ENCODE results near the gene GPR31. TPM values are rescaled to one million over a fixed set of nuclear protein-coding genes. Genes with fewer than 3 reads are reported as not detected.
"Not testable (repeated sequence)": the region's sequence is repeated elsewhere in the genome, so short reads cannot be mapped to it uniquely, and the experiment has no call there.

Gene GPR31
- polyA plus RNA-seq (2013, experiment 1 of 2; ENCODE audit: insufficient read length): not detected
- polyA plus RNA-seq (2013, experiment 2 of 2; ENCODE audit: insufficient read length): not detected

GRCh38 chr6:167157863-167158262 lies at the start of gene GPR31:
TSS of gene GPR31 (minus strand) at chr6:167157980. CDS start at chr6:167157831, 149 bp downstream.
- no peak for DNase-seq

- no peak for DNase-seq
These were observed 49.7 kb upstream of the GPR31 start for GRCh38 chr6:167207527-167207926.

GRCh38 chr6:167205316-167205715 lies 47.5 kb upstream of the GPR31 start:
- DNase-seq: not testable (repeated sequence)

GRCh38 chr6:167204059-167204348 lies 46.2 kb upstream of the GPR31 start:
- peak; percentile 24 for DNase-seq

- not testable (repeated sequence) for DNase-seq
These were observed 45.7 kb upstream of the GPR31 start for GRCh38 chr6:167203261-167204058.

GRCh38 chr6:167202613-167203012 lies 44.8 kb upstream of the GPR31 start:
- not testable (repeated sequence) for DNase-seq

GRCh38 chr6:167200806-167201205 lies 43.0 kb upstream of the GPR31 start:
- DNase-seq: peak; percentile 6

GRCh38 chr6:167195941-167196610 lies 38.3 kb upstream of the GPR31 start:
- not testable (repeated sequence) for DNase-seq

- not testable (repeated sequence) for DNase-seq
These were observed 35.8 kb upstream of the GPR31 start for GRCh38 chr6:167193515-167194125.

- DNase-seq: not testable (repeated sequence)
These were observed 33.3 kb upstream of the GPR31 start for GRCh38 chr6:167191043-167191583.

GRCh38 chr6:167187275-167187674 lies 29.5 kb upstream of the GPR31 start:
- DNase-seq: not testable (repeated sequence)

GRCh38 chr6:167185101-167185500 lies 27.3 kb upstream of the GPR31 start:
- not testable (repeated sequence) for DNase-seq

GRCh38 chr6:167182913-167183314 lies 25.1 kb upstream of the GPR31 start:
- DNase-seq: not testable (repeated sequence)

GRCh38 chr6:167181351-167181750 lies 23.6 kb upstream of the GPR31 start:
- DNase-seq: not testable (repeated sequence)

GRCh38 chr6:167180086-167180485 lies 22.3 kb upstream of the GPR31 start:
- not testable (repeated sequence) for DNase-seq

GRCh38 chr6:167178896-167179655 lies 21.3 kb upstream of the GPR31 start:
- not testable (repeated sequence) for DNase-seq

- not testable (repeated sequence) for DNase-seq
These were observed 19.5 kb upstream of the GPR31 start for GRCh38 chr6:167177271-167177670.

- DNase-seq: not testable (repeated sequence)
These were observed 14.2 kb upstream of the GPR31 start for GRCh38 chr6:167172011-167172410.

GRCh38 chr6:167171300-167171699 lies 13.5 kb upstream of the GPR31 start:
- not testable (repeated sequence) for DNase-seq

GRCh38 chr6:167169867-167170266 lies 12.1 kb upstream of the GPR31 start:
- DNase-seq: not testable (repeated sequence)

- not testable (repeated sequence) for DNase-seq
These were observed 10.5 kb upstream of the GPR31 start for GRCh38 chr6:167168296-167168695.

GRCh38 chr6:167167699-167168098 lies 9.9 kb upstream of the GPR31 start:
- not testable (repeated sequence) for DNase-seq
